Erythroblast (primary cell): ENCODE measurements around the gene C22orf39.
"Not testable (repeated sequence)": the region's sequence is repeated elsewhere in the genome, so short reads cannot be mapped to it uniquely, and the experiment has no call there.

Experiments
- GATA1 ChIP-seq: IDR thresholded peaks from 2 replicates; pipeline ENCODE4 v1.6.1; 2011; ENCODE audit warnings: low read depth, mild to moderate bottlenecking, control low read depth, low read length, moderate library complexity
- POLR2A ChIP-seq: IDR thresholded peaks from 2 replicates; pipeline ENCODE4 v1.6.1; 2011; ENCODE audit warnings: mild to moderate bottlenecking, low read length

DNA sequence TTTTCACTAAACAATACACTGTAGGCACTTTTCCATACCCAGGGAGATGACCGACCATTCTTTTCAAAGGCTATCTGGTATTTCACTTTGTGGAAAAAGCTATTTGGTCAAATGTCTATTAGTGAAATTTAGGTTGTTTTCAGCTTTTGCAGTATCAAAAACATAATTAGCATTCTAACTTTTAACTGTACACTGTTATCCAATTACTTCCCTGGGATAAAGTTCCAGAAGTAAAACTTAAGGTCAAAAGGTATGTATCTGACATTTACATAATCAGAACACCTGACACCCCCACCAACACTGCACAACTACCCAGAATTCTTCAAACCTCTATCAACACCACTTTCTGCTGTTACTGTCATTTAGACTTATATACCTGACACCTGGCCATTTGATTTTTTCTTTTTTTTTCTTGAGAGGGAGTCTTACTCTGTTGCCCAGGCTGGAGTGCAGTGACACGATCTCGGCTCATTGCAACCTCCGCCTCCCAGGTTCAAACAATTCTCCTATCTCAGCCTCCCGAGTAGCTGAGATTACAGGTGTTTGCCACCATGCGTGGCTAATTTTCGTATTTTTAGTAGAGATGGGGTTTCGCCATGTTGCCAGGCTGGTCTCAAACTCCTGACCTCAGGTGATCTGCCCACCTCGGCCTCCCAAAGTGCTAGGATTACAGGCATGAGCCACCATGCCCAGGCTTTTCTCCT, 2.1 kb downstream of the C22orf39 start:
- TF ChIP-seq POLR2A, GATA1: not testable (repeated sequence)
